Right lobe of liver (tissue), 4 donors: ENCODE results near the gene LRRC59.

ENCODE experiments used
- CTCF ChIP-seq, 4 donors: fragments of 200-600 bp in 3 of 4; fragments of 450-650 bp in 1 of 4; IDR thresholded peaks; one replicate each; pipeline versions ENCODE4 v1.5.1 to v1.8.0; 2016 to 2022; ENCODE audit warnings: antibody characterized with exemption in 4 of 4, mild to moderate bottlenecking in 2 of 4
- POLR2A ChIP-seq: fragments of 450-650 bp; IDR thresholded peaks from one replicate; pipeline ENCODE4 v1.6.1; 2017; ENCODE audit warnings: antibody characterized with exemption, mild to moderate bottlenecking
- donor health status: DM: no; HTN: no; CAD: no.
- donor health status: DM: no; HTN: no; CAD: no.
- donor health status: DM: no; HTN: yes; CAD: no.

- no peak for TF ChIP-seq POLR2A
- TF ChIP-seq CTCF (IDR thresholded peaks at IDR 0.05), result no peak
Measured at GRCh38 chr17:50379351-50380132, 17.8 kb downstream of the LRRC59 start.
